ENCODE results near the gene TAF6.

TAF6 gene

GRCh38 chr7:100079024-100079560 lies 40.1 kb downstream of the TAF6 start:
- no peak for DNase-seq (ENCODE audit: low read depth in 1 of 2, low spot score in 1 of 2)
- in situ Hi-C loops (cut with HindIII; ENCODE audit: low pct_unique_long_range_greater_than_20kb, low sequenced_read_pairs): no loop called here
- TF ChIP-seq JUND (IDR thresholded peaks at IDR 0.05; ENCODE audit: low read depth): no peak

DNA sequence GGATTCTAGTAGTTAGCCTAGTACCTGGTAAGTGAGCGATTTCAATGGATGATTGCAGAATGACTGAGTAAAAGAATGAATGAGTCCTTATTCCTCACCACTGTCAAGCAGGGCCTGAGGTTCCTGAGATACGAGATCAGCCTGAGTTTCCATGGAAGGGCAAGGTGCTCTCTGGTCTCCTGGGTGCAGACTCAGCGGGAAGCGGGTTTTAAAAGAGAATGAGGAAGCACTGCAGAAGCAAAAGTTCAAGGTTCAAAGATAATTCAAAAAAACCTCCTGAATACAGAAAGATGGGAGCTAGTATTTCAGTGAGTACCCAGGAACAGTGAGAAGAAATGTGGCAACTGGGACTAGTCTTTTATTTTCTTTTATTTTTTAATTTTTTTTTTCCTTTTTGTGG lies 42.0 kb downstream of the TAF6 start:
- TF ChIP-seq JUND (IDR thresholded peaks at IDR 0.05; ENCODE audit: low read depth): no peak
- DNase-seq (ENCODE audit: low read depth in 1 of 2, low spot score in 1 of 2): no peak
- in situ Hi-C loops (cut with HindIII; ENCODE audit: low pct_unique_long_range_greater_than_20kb, low sequenced_read_pairs): no loop called here

- no peak for DNase-seq (ENCODE audit: low read depth in 1 of 2, low spot score in 1 of 2)
- in situ Hi-C loops (cut with HindIII; ENCODE audit: low pct_unique_long_range_greater_than_20kb, low sequenced_read_pairs): no loop called here
- no peak for TF ChIP-seq JUND (IDR thresholded peaks at IDR 0.05; ENCODE audit: low read depth)
Observed at GRCh38 chr7:100075418-100075817, 43.7 kb downstream of the TAF6 start.

DNA sequence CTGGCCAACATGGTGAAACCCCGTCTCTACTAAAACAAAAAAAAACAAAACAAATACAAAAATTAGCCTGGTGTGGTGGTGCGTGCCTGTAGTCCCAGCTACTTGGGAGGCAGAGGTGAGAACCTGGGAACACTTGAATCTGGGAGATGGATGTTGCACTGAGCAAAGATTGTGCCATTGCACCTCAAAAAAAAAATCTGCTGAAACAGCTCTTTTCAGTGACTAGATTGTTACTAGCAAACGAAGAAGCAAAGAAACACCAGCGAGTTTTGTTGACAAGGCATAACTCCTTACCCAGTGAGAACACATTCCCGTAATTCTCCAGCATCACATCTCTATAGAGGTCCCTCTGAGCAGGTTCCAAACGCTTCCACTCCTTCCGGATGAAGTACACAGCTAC lies 44.3 kb downstream of the TAF6 start:
- DNase-seq (ENCODE audit: low read depth in 1 of 2, low spot score in 1 of 2): no peak
- in situ Hi-C loops (cut with HindIII; ENCODE audit: low pct_unique_long_range_greater_than_20kb, low sequenced_read_pairs): no loop called here
- no peak for TF ChIP-seq JUND (IDR thresholded peaks at IDR 0.05; ENCODE audit: low read depth)

GRCh38 chr7:100072462-100072861 lies 46.7 kb downstream of the TAF6 start:
- in situ Hi-C loops (cut with HindIII; ENCODE audit: low pct_unique_long_range_greater_than_20kb, low sequenced_read_pairs): no loop called here
- no peak for DNase-seq (ENCODE audit: low read depth in 1 of 2, low spot score in 1 of 2)
- TF ChIP-seq JUND (IDR thresholded peaks at IDR 0.05; ENCODE audit: low read depth): no peak

DNA sequence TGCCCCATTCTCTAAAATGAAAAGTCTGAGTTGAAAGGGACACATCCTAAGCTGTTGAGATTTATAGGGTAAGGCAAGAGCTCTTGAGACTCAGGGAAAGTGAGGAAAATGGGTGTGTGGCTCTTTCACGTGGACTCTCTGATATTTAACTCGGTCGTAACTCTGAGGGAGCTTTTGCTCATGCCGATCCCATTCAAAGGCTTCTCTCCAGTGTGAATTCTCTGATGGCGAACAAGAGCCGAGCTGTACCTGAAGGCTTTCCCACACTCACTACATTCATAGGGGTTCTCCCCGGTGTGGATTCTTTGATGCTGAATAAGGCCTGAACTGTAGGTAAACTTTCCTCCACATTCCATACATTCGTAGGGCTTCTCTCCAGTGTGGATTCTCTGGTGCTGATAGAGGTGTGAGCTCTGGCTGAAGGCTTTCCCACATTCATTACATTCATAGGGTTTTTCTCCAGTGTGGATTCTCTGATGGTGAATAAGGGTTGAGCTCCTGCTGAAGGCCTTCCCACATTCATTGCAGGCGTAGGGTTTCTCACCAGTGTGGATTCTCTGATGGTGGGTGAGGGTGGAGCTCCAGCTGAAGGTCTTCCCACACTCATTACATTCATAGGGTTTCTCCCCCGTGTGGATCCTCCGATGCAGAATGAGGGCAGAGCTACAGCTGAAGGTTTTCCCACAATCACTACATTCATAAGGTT lies 48.0 kb downstream of the TAF6 start:
- in situ Hi-C loops (cut with HindIII; ENCODE audit: low pct_unique_long_range_greater_than_20kb, low sequenced_read_pairs): no loop called here
- no peak for DNase-seq (ENCODE audit: low read depth in 1 of 2, low spot score in 1 of 2)
- no peak for TF ChIP-seq JUND (IDR thresholded peaks at IDR 0.05; ENCODE audit: low read depth)

DNA sequence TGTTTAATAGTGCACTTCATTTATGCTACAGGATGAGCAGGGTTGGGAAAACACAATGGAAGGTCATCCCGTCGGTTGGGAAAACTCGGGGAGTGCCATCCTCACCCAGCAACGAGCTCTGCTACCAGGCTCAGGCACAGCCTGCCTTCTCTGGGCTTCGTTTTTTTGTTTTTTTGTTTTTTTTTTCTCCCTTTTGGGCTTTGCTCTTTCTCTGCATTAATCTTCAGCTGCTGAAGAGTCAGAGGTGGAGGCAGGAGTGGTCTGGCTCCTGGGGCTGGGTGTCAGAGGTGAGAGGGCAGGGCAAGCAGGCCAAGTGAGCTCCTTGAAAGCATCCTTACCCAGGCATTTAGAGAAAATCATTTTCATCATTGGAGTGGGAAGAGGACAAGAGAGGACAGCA lies 49.2 kb downstream of the TAF6 start:
- no peak for TF ChIP-seq JUND (IDR thresholded peaks at IDR 0.05; ENCODE audit: low read depth)
- no peak for DNase-seq (ENCODE audit: low read depth in 1 of 2, low spot score in 1 of 2)
- in situ Hi-C loops (cut with HindIII; ENCODE audit: low pct_unique_long_range_greater_than_20kb, low sequenced_read_pairs): no loop called here

GRCh38 chr7:100066953-100067352 lies 52.2 kb downstream of the TAF6 start:
- no peak for TF ChIP-seq JUND (IDR thresholded peaks at IDR 0.05; ENCODE audit: low read depth)
- no peak for DNase-seq (ENCODE audit: low read depth in 1 of 2, low spot score in 1 of 2)
- in situ Hi-C loops (cut with HindIII; ENCODE audit: low pct_unique_long_range_greater_than_20kb, low sequenced_read_pairs): no loop called here

- in situ Hi-C loops (cut with HindIII; ENCODE audit: low pct_unique_long_range_greater_than_20kb, low sequenced_read_pairs): no loop called here
- no peak for DNase-seq (ENCODE audit: low read depth in 1 of 2, low spot score in 1 of 2)
- no peak for TF ChIP-seq JUND (IDR thresholded peaks at IDR 0.05; ENCODE audit: low read depth)
Observed at GRCh38 chr7:100065452-100066186, 53.5 kb downstream of the TAF6 start.

GRCh38 chr7:100064162-100064561 lies 55.0 kb downstream of the TAF6 start:
- in situ Hi-C loops (cut with HindIII; ENCODE audit: low pct_unique_long_range_greater_than_20kb, low sequenced_read_pairs): no loop called here
- TF ChIP-seq JUND (IDR thresholded peaks at IDR 0.05; ENCODE audit: low read depth): no peak

DNA sequence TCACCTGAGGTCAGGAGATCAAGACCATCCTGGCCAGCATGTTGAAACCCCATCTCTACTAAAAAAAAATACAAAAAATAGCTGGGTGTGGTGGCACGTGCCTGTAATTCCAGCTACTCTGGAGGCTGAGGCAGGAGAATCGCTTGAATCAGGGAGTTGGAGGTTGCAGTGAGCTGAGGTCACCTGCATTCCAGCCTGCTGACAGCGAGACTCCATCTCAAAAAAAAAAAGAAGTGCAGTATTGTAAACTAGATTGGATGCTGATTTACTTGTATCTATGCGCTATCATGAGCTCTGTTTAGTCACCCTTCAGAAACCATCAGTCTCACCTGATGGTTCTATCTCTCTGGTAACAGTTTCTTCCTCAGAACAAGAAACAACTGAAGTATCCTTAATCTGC lies 55.8 kb downstream of the TAF6 start:
- in situ Hi-C loops (cut with HindIII; ENCODE audit: low pct_unique_long_range_greater_than_20kb, low sequenced_read_pairs): no loop called here
- TF ChIP-seq JUND (IDR thresholded peaks at IDR 0.05; ENCODE audit: low read depth): no peak
- no peak for DNase-seq (ENCODE audit: low read depth in 1 of 2, low spot score in 1 of 2)

More at GRCh38 chr7:100064162-100064561, 55.0 kb downstream of the TAF6 start:
- DNase-seq (ENCODE audit: low read depth in 1 of 2, low spot score in 1 of 2): no peak

DNA sequence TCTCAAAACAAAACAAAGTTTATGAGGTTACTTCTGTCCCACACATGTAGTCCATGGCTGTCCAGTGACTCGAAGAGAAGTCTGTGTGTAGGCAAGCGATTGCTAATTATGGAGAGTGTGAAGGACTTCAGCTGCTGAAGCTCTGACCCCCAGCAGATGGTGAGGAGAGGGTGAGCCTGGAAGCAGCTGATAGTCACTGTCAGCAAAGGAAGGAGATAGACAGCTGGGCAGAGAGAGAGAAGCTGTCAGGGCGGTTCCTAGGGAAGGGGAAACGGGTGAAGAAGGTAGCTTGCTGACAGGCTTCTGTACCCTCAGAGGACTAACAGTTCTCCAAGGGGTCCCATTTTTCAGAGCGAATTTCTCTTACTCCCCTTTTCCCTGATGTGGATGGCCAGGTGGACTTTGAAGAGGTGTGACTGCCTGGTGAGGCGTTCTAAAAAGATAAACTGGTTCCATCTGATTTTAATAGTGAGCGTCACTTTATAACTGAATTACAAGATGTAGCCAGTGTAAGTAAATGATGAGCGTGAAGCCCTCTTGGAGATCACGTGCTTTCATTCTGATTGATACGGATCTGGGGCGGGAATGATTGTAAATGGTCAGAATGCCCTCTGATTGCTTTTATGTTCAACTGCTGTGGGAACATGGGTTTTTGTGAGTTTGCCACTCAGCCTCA lies 57.5 kb downstream of the TAF6 start:
- DNase-seq (ENCODE audit: low read depth in 1 of 2, low spot score in 1 of 2): no peak
- no peak for TF ChIP-seq JUND (IDR thresholded peaks at IDR 0.05; ENCODE audit: low read depth)
- in situ Hi-C loops (cut with HindIII; ENCODE audit: low pct_unique_long_range_greater_than_20kb, low sequenced_read_pairs): no loop called here

- DNase-seq (ENCODE audit: low read depth in 1 of 2, low spot score in 1 of 2): no peak
- no peak for TF ChIP-seq JUND (IDR thresholded peaks at IDR 0.05; ENCODE audit: low read depth)
- in situ Hi-C loops (cut with HindIII; ENCODE audit: low pct_unique_long_range_greater_than_20kb, low sequenced_read_pairs): no loop called here
Observed at GRCh38 chr7:100059251-100059739, 59.9 kb downstream of the TAF6 start.
